Measurements from ENCODE around the gene UBN2.

DNA sequence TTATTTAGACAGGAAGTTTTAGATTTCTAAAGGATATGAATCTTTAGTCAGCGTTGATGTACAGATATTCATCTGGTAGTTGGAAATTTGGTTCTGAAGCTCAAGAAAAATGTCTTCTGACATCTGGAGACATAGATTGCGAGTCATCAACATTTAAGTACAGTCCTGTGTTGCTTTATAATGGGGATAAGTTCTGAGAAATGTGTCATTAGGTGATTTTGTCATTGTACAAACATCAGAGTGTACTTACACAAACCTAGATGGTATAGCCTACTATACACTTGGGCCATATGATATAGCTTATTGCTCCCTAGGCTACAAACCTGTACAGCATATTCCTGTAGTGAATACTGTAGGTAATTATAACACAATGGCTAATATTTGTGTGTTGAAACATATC, 49.6 kb upstream of the UBN2 start:
- TF ChIP-seq, protein P1, sequence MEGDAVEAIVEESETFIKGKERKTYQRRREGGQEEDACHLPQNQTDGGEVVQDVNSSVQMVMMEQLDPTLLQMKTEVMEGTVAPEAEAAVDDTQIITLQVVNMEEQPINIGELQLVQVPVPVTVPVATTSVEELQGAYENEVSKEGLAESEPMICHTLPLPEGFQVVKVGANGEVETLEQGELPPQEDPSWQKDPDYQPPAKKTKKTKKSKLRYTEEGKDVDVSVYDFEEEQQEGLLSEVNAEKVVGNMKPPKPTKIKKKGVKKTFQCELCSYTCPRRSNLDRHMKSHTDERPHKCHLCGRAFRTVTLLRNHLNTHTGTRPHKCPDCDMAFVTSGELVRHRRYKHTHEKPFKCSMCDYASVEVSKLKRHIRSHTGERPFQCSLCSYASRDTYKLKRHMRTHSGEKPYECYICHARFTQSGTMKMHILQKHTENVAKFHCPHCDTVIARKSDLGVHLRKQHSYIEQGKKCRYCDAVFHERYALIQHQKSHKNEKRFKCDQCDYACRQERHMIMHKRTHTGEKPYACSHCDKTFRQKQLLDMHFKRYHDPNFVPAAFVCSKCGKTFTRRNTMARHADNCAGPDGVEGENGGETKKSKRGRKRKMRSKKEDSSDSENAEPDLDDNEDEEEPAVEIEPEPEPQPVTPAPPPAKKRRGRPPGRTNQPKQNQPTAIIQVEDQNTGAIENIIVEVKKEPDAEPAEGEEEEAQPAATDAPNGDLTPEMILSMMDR (IDR thresholded peaks at IDR 0.05), result no peak
- TF ChIP-seq EP300 (IDR thresholded peaks at IDR 0.05), result no peak

All from stomach (tissue), 4 donors.